SK-N-SH treated with all-trans-retinoic acid at 6 μM for 48 hours (cell line): ENCODE measurements around the gene ASPN.

Experiments
- ATAC-seq: fragments of 200-7000 bp; cut with Tn5 transposase; 3 replicates; pipeline ENCODE4 v1.9.1; 2020; ENCODE audit warnings: mild to moderate bottlenecking, moderate library complexity
- ARNTL ChIP-seq: fragments of 450-650 bp; formaldehyde crosslinking; IDR thresholded peaks from 2 replicates; pipeline ENCODE4 v1.5.0; 2020; ENCODE audit warnings: low read depth, mild to moderate bottlenecking, moderate library complexity, borderline replicate concordance
- BACH2 ChIP-seq: fragments of 250-450 bp; sonication (Bioruptor Pico); IDR thresholded peaks from 2 replicates; pipeline ENCODE4 v1.9.0; 2021; ENCODE audit warnings: mild to moderate bottlenecking, borderline replicate concordance
- CSDC2 ChIP-seq: fragments of 250-450 bp; sonication (Bioruptor Pico); IDR thresholded peaks from 2 replicates; pipeline ENCODE4 v1.5.0; 2020; ENCODE audit warnings: mild to moderate bottlenecking, moderate library complexity
- CSRNP3 ChIP-seq: fragments of 250-450 bp; sonication (Bioruptor Pico); IDR thresholded peaks from 2 replicates; pipeline ENCODE4 v1.5.1; 2021; ENCODE audit warnings: mild to moderate bottlenecking, moderate library complexity
- ESRRG ChIP-seq: fragments of 250-450 bp; sonication (Bioruptor Pico); IDR thresholded peaks from 2 replicates; pipeline ENCODE4 v1.6.1; 2021; ENCODE audit warnings: mild to moderate bottlenecking
- GLIS3 ChIP-seq: fragments of 250-450 bp; sonication (Bioruptor Pico); IDR thresholded peaks from 2 replicates; pipeline ENCODE4 v1.5.0; 2020; ENCODE audit warnings: mild to moderate bottlenecking, moderate library complexity
- ISL1 ChIP-seq: fragments of 250-450 bp; sonication (Bioruptor Pico); IDR thresholded peaks from 2 replicates; pipeline ENCODE4 v2.1.2; 2022; ENCODE audit warnings: mild to moderate bottlenecking, moderate library complexity
- OSR1 ChIP-seq: fragments of 250-450 bp; sonication (Bioruptor Pico); IDR thresholded peaks from 2 replicates; pipeline ENCODE4 v1.8.0; 2022; ENCODE audit warnings: moderate library complexity, mild to moderate bottlenecking, inconsistent platforms
- PATZ1 ChIP-seq: fragments of 250-450 bp; sonication (Bioruptor Pico); IDR thresholded peaks from 2 replicates; pipeline ENCODE4 v1.8.0; 2020; ENCODE audit warnings: mild to moderate bottlenecking, moderate library complexity, borderline replicate concordance
- PPARA ChIP-seq: fragments of 250-450 bp; sonication (Bioruptor Pico); IDR thresholded peaks from 2 replicates; pipeline ENCODE4 v1.5.0; 2020; ENCODE audit warnings: mild to moderate bottlenecking, borderline replicate concordance
- RARB ChIP-seq: fragments of 250-450 bp; sonication (Bioruptor Pico); IDR thresholded peaks from 2 replicates; pipeline ENCODE4 v1.8.0; 2021; ENCODE audit warnings: mild to moderate bottlenecking, moderate library complexity
- SNAI2 ChIP-seq: fragments of 250-450 bp; sonication (Bioruptor Pico); IDR thresholded peaks from 2 replicates; pipeline ENCODE4 v1.5.0; 2020; ENCODE audit warnings: mild to moderate bottlenecking, moderate library complexity
- TCF4 ChIP-seq: fragments of 250-450 bp; sonication (Bioruptor Pico); IDR thresholded peaks from 2 replicates; pipeline ENCODE4 v1.8.0; 2021; ENCODE audit warnings: mild to moderate bottlenecking, moderate library complexity, borderline replicate concordance
- TOX ChIP-seq: fragments of 250-450 bp; sonication (Bioruptor Pico); IDR thresholded peaks from 2 replicates; pipeline ENCODE4 v1.8.0; 2021; ENCODE audit warnings: mild to moderate bottlenecking, moderate library complexity, borderline replicate concordance
- ZC3H10 ChIP-seq: fragments of 250-450 bp; sonication (Bioruptor Pico); IDR thresholded peaks from 2 replicates; pipeline ENCODE4 v1.5.1; 2021; ENCODE audit warnings: mild to moderate bottlenecking, moderate library complexity
- ZFP3 ChIP-seq: fragments of 250-450 bp; sonication (Bioruptor Pico); IDR thresholded peaks from 2 replicates; pipeline ENCODE4 v1.5.0; 2020; ENCODE audit warnings: mild to moderate bottlenecking, moderate library complexity
- ZFP30 ChIP-seq: fragments of 450-650 bp; formaldehyde crosslinking; IDR thresholded peaks from 2 replicates; pipeline ENCODE4 v1.5.0; 2022; ENCODE audit warnings: mild to moderate bottlenecking, moderate library complexity
- ZNF565 ChIP-seq: fragments of 450-650 bp; formaldehyde crosslinking; conservative IDR thresholded peaks from 2 replicates; pipeline ENCODE4 v1.5.0; 2020; ENCODE audit warnings: low read depth, mild to moderate bottlenecking, moderate library complexity
- ZNF70 ChIP-seq: fragments of 450-650 bp; formaldehyde crosslinking; IDR thresholded peaks from 2 replicates; pipeline ENCODE4 v1.5.0; 2020; ENCODE audit warnings: mild to moderate bottlenecking, moderate library complexity
- ZNF8 ChIP-seq: fragments of 450-650 bp; formaldehyde crosslinking; IDR thresholded peaks from 2 replicates; pipeline ENCODE4 v1.5.0; 2020; ENCODE audit warnings: mild to moderate bottlenecking, moderate library complexity
- TF ChIP-seq, protein P1 (sequence below): fragments of 250-450 bp; sonication (Bioruptor Pico); IDR thresholded peaks from 2 replicates; pipeline ENCODE4 v1.5.1; 2020; ENCODE audit warnings: low read depth, mild to moderate bottlenecking, moderate library complexity
- TF ChIP-seq, protein P2 (sequence below): fragments of 250-450 bp; sonication (Bioruptor Pico); IDR thresholded peaks from 2 replicates; pipeline ENCODE4 v1.5.0; 2020; ENCODE audit warnings: mild to moderate bottlenecking, moderate library complexity

Gene ASPN

DNA sequence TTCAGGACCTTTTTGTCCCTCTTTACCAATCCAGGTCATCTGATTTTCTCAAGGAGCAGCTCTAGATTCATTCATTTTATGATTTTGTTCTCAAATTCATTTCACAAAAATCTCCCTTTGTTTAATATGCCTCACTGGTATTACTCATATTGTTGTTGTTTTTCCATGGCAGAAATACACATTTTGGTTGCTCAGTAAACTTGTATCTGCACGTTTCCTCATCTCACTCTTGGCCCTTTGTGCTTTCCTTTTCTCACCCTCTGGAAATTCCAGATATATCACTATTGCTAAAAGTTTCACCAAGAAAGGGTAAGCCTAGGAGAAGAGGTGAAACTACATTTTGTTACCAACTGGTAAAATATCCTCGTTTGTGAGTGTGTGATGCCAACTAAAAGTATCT is 14.8 kb downstream of the ASPN start:
- TF ChIP-seq ARNTL (CRISPR knock-in tag): no peak
- TF ChIP-seq TOX (CRISPR knock-in tag): no peak
- TF ChIP-seq, protein P1, sequence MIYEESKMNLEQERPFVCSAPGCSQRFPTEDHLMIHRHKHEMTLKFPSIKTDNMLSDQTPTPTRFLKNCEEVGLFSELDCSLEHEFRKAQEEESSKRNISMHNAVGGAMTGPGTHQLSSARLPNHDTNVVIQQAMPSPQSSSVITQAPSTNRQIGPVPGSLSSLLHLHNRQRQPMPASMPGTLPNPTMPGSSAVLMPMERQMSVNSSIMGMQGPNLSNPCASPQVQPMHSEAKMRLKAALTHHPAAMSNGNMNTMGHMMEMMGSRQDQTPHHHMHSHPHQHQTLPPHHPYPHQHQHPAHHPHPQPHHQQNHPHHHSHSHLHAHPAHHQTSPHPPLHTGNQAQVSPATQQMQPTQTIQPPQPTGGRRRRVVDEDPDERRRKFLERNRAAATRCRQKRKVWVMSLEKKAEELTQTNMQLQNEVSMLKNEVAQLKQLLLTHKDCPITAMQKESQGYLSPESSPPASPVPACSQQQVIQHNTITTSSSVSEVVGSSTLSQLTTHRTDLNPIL: no peak
- no peak for TF ChIP-seq CSRNP3 (CRISPR knock-in tag)
- TF ChIP-seq ZNF70: no peak
- TF ChIP-seq SNAI2 (CRISPR knock-in tag): no peak
- no peak for TF ChIP-seq ZNF8
- TF ChIP-seq ISL1 (CRISPR knock-in tag): no peak
- TF ChIP-seq TCF4: no peak
- TF ChIP-seq ZC3H10 (CRISPR knock-in tag): no peak
- no peak for TF ChIP-seq PATZ1 (CRISPR knock-in tag)
- TF ChIP-seq, protein P2, sequence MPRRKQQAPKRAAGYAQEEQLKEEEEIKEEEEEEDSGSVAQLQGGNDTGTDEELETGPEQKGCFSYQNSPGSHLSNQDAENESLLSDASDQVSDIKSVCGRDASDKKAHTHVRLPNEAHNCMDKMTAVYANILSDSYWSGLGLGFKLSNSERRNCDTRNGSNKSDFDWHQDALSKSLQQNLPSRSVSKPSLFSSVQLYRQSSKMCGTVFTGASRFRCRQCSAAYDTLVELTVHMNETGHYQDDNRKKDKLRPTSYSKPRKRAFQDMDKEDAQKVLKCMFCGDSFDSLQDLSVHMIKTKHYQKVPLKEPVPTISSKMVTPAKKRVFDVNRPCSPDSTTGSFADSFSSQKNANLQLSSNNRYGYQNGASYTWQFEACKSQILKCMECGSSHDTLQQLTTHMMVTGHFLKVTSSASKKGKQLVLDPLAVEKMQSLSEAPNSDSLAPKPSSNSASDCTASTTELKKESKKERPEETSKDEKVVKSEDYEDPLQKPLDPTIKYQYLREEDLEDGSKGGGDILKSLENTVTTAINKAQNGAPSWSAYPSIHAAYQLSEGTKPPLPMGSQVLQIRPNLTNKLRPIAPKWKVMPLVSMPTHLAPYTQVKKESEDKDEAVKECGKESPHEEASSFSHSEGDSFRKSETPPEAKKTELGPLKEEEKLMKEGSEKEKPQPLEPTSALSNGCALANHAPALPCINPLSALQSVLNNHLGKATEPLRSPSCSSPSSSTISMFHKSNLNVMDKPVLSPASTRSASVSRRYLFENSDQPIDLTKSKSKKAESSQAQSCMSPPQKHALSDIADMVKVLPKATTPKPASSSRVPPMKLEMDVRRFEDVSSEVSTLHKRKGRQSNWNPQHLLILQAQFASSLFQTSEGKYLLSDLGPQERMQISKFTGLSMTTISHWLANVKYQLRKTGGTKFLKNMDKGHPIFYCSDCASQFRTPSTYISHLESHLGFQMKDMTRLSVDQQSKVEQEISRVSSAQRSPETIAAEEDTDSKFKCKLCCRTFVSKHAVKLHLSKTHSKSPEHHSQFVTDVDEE: no peak
- TF ChIP-seq ZFP30 (CRISPR knock-in tag): no peak
- TF ChIP-seq CSDC2 (CRISPR knock-in tag): no peak
- TF ChIP-seq ESRRG (CRISPR knock-in tag): no peak
- no peak for ATAC-seq

DNA sequence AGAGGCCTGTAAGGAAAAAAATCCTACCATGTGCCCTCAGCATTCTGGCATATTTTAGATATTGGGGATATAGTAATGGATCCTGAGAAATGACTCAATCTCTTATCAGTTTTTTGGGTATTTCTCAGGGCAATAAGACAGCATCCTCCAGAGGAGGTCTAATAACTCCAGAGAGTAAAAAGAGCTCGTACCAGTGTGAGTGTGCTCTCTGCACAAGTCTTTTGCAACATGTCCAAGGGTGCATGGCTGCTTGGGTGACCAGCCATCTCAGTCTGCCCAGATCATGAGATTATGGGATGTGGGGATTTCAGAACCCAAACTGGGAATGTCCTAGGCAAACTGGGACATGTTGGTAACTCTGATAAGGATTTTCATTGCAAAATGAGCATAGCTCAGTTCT is 15.3 kb downstream of the ASPN start:
- TF ChIP-seq SNAI2 (CRISPR knock-in tag): no peak
- no peak for TF ChIP-seq RARB (CRISPR knock-in tag)
- TF ChIP-seq PPARA (CRISPR knock-in tag): no peak
- TF ChIP-seq BACH2 (CRISPR knock-in tag): no peak
- TF ChIP-seq ZFP3 (CRISPR knock-in tag): no peak
- TF ChIP-seq, protein P2: no peak
- no peak for TF ChIP-seq TCF4
- no peak for TF ChIP-seq PATZ1 (CRISPR knock-in tag)
- no peak for TF ChIP-seq GLIS3 (CRISPR knock-in tag)
- TF ChIP-seq ZNF565 (CRISPR knock-in tag): no peak
- no peak for TF ChIP-seq TOX (CRISPR knock-in tag)
- TF ChIP-seq ZNF8: no peak
- TF ChIP-seq CSDC2 (CRISPR knock-in tag): no peak
- TF ChIP-seq CSRNP3 (CRISPR knock-in tag): no peak
- no peak for TF ChIP-seq ZC3H10 (CRISPR knock-in tag)
- TF ChIP-seq, protein P1: no peak
- TF ChIP-seq OSR1 (CRISPR knock-in tag): no peak
- ATAC-seq: no peak
